Peyer's patch (tissue), 4 donors: Measurements from ENCODE around the gene UBE2D2.
"Not testable (repeated sequence)": the region's sequence is repeated elsewhere in the genome, so short reads cannot be mapped to it uniquely, and the experiment has no call there.

Experiments
- POLR2A ChIP-seq, 2 donors: fragments of 450-650 bp; IDR thresholded peaks; one replicate each; pipeline ENCODE4 v1.5.1; 2017; ENCODE audit warnings: antibody characterized with exemption in 2 of 2, mild to moderate bottlenecking in 2 of 2, moderate library complexity in 2 of 2
- TF ChIP-seq, protein P1 (sequence below), 6 experiments: fragments of 450-650 bp in 4 of 6; fragments of 200-600 bp in 2 of 6; sonication (generic) in 1 of 6; IDR thresholded peaks; one replicate each; pipeline ENCODE4 v1.5.1; 2017 to 2019; ENCODE audit warnings: antibody characterized with exemption in 6 of 6, mild to moderate bottlenecking in 3 of 6, moderate library complexity in 1 of 6

DNA sequence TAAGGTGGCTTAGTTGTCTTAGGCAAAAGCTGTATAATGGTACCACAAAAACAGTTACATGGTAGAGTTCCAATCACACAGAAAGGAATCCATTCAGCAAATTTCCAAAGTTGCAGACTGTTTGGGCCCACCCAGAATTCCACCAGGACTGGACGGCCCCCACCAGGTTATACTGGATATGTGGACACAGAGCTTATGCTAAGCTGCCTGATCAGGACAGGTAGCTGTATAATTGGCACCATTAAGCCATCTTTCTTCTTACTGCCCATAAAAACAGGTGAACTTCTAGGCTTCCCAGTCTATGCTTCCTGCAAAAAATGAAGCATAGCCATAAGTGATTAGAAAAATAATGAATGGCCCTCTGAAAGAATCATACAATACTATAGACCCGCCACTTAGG lies 31.1 kb upstream of the UBE2D2 start:
- TF ChIP-seq, protein P1, sequence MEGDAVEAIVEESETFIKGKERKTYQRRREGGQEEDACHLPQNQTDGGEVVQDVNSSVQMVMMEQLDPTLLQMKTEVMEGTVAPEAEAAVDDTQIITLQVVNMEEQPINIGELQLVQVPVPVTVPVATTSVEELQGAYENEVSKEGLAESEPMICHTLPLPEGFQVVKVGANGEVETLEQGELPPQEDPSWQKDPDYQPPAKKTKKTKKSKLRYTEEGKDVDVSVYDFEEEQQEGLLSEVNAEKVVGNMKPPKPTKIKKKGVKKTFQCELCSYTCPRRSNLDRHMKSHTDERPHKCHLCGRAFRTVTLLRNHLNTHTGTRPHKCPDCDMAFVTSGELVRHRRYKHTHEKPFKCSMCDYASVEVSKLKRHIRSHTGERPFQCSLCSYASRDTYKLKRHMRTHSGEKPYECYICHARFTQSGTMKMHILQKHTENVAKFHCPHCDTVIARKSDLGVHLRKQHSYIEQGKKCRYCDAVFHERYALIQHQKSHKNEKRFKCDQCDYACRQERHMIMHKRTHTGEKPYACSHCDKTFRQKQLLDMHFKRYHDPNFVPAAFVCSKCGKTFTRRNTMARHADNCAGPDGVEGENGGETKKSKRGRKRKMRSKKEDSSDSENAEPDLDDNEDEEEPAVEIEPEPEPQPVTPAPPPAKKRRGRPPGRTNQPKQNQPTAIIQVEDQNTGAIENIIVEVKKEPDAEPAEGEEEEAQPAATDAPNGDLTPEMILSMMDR (IDR thresholded peaks at IDR 0.05) = not testable (repeated sequence)
- TF ChIP-seq POLR2A (IDR thresholded peaks at IDR 0.05) = not testable (repeated sequence)
